Activated T-helper 1 cell treated with Interleukin-2 at 50 U/mL for 16 hours (primary cell): ENCODE data around the gene ENTPD6.

Source experiments
- DNase-seq: peaks from one replicate; pipeline ENCODE4 v3.0.0-alpha.2; 2020; ENCODE audit warnings: low read depth

The ENTPD6 gene

GRCh38 chr20:25188218-25188617 lies 7.3 kb upstream of the ENTPD6 start:
- DNase-seq = no peak

- DNase-seq = no peak
These were observed 4.5 kb upstream of the ENTPD6 start for GRCh38 chr20:25191051-25191450.

DNA sequence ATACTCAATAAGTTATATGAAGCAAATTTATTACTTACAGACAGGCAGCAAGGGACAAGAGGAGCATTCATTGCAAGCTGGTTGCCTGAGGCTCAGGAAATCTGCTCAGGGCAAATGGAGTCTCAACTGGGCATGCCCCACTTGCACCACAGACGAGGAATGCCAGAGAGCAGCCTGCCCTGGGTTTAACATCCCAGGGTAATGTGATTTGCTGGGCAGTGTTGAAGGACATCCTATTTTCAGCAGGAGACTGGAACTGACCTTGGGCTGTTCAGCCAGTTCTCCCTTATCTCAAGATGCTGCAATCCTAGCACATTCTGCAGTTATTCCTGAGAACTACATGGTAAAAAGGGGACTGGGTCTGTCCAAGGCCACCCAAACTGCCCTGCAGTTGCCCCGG lies 3.8 kb upstream of the ENTPD6 start:
- no peak for DNase-seq

DNA sequence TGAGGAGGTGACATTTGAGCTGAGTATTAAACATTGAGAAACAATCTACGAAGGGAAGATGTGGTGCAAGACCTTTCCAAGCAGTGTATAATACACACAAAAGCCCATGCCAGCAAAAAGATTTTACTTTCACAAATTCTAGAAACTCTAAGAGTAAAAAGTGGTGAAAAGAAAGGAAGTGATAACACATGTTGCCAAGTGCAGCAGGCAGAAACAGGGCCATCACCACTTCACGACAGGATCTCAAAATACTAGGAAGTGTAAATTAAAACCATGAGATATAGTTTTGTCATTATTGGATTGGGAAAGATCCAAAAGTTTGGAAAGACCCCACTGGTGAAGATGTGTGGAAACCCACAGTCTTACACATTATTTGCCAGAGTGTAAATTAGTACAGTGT lies 1.7 kb upstream of the ENTPD6 start:
- DNase-seq = no peak

GRCh38 chr20:25194333-25194972 lies 1.1 kb upstream of the ENTPD6 start:
- DNase-seq = no peak

GRCh38 chr20:25195962-25196785 lies 662 bp downstream of the ENTPD6 start:
- DNase-seq = peak; percentile 9

- DNase-seq = no peak
These were observed 1.2 kb downstream of the ENTPD6 start for GRCh38 chr20:25196786-25197120.

- no peak for DNase-seq
These were observed 1.8 kb downstream of the ENTPD6 start for GRCh38 chr20:25197183-25197869.

- DNase-seq = no peak
These were observed 2.3 kb downstream of the ENTPD6 start for GRCh38 chr20:25197870-25198190.

GRCh38 chr20:25198663-25199383 lies 3.3 kb downstream of the ENTPD6 start:
- DNase-seq = no peak

DNA sequence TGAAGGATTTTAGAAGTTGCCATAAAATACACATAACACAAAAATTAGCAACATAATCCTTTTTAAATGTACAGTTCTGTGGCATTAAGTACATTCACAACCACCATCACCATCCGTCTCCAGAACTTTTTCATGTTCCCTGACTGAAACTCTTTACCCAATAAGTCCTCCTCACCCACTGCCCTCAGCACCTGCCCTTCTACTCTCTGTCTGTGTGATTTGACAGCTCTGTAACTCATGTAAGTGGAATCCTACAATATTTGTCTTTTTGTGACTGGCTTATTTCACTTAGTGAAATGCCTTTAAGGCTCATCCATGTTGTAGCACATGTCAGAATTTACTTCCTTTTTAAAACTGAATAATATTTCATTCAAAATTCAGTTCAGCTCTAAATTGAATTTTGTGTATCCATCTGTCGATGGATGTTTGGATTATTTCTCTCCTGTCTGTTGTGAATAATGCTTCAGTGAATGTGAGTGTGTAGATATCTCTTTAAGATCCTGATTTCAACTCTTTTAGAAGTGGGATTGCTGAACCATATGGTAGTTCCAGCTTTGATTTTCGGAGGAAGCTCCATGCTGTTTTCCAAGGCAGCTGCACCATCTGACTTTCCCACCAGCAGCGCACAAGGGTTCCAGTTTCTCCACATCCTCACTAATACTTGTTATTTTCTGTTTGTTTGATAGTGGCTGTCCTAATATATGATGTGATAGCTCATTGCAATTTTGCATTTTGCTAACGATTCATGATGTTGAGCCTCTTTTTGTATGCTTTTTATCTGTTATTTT lies 4.2 kb downstream of the ENTPD6 start:
- no peak for DNase-seq

DNA sequence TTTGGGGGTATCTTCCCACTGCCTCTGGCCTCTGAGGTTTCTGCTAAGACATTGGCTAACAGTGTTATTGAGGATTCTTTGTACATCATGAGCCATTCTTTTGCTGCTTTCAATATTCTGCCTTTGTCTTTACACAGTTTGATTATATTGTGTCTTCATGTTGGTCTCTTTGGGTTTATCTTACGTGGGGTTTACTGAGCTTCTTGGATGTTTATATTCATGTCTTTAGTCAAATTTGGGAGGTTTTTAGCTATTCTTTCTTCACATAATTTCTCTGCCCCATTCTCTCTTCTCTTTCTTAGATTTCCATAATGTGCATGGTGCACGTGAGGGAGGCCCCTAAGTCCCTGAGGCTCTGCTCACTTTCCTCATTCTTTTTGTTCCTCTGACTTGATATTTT lies 7.6 kb downstream of the ENTPD6 start:
- no peak for DNase-seq

- DNase-seq = no peak
These were observed 8.4 kb downstream of the ENTPD6 start for GRCh38 chr20:25203871-25204320.

- no peak for DNase-seq
These were observed 9.2 kb downstream of the ENTPD6 start for GRCh38 chr20:25204550-25205276.

DNA sequence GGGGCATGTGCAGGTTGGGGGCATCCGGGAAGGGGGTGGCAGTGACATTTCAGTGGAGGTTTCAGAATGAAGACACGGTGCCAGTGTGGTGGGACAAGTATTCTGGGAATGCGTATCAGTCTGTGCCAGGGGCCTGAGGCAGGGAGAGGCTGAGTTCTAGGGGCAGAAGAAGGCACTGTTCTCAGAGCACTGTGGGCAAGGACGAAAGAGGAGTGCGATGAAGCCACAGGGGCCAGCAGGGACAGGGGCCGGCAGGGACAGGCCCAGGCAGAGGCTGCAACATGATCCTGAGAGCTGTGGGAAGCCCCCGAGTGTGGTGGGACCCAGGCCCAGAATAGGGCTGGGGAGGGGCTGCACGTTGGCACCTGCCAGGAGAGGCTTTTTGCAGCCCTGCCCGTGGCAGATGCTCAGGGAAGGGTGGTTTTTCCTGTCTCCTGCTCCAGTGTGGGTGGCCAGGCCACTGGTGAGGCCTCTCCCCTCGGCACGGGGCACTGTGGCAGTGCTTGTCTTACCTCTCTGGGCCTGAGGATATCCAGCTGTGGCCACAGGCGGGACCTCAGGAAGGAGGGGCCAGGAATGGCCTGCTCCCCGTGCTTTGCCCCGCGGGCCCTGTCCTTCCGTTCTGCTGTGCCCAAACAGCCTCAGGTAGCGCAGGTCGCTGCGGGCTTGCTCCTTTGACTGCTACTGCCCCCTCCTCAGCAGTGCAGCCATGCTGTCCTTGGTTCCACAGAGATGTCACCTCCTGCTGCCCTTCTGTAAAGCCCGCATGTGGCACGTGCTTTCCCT lies 10.0 kb downstream of the ENTPD6 start:
- no peak for DNase-seq

DNA sequence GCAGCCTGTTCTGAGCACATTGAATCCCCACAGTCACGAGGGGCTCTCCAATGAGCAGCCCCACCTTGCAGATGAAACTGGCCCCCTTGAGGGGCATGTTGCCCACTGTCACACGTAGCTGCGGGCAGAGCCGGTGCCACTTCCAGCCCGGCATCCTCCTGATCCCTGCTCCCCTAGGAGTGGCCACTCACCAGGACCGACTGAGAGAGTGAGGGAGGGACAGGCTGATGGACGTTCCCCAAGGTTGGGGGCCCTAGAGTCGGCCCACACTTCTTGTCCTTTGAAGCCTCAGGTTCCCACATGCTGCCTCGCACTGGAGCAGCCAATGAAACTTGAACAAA lies 10.5 kb downstream of the ENTPD6 start:
- no peak for DNase-seq

DNA sequence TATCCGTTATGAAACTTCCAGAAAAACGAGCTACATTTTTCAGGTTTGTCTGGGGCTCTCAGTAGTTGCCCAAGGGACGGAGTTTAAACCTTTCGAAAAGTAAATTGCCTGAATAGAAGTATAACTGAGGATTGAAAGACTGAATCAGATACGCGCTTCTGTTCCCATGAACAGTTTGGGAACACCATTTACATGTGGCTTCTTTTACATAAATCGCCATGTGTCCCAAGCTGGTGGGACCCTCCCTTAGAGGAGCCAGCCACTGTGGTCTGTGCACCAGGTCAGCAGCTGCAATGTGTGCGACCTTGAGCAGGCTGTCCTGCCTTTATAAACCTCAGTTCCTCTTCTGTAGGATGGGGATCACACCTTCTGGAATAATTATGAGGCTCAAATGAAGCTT lies 11.0 kb downstream of the ENTPD6 start:
- DNase-seq = no peak

- DNase-seq = no peak
These were observed 11.8 kb downstream of the ENTPD6 start for GRCh38 chr20:25207149-25207959.

DNA sequence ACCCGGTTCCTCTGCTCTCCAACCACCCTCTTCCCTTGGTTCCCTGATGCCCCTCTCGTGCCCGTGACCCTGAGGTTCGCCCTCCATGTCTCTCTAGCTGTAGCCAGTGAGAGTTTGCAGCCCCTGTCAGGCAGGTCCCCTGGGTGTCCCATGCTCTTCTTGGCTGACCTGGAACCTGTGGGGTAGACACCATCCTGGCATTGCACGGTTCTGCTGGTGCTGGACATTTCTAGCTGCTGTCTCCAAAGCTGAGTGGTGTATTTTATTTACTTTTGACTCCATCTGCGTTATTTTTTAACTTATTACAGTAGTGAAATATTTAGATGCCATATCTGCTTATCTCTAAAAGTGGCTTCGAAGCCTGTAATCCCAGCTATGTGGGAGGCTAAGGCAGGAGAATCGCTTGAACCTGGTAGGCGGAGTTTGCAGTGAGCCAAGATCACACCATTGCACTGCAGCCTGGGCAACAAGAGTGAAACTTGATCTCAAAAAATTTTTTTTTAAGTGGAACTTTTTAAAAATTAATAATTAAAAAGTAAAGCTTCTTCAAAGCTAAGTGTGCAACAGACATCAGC lies 12.5 kb downstream of the ENTPD6 start:
- no peak for DNase-seq
